ENCODE results near the gene SPATA31C1. TPM values are rescaled to one million over a fixed set of nuclear protein-coding genes. Genes with fewer than 3 reads are reported as not detected.

SPATA31C1 gene
- total and polyA plus RNA-seq, 2 of the 8 experiments (the other 6 are each of a cell fraction or from before 2014, with no cell fraction given), result 0.15 TPM; not detected in 1

GRCh38 chr9:87880116-87880515, 37.6 kb upstream of the SPATA31C1 start:
- Histone ChIP-seq H3K79me1 (ENCODE audit: low read depth, low read length) (no peaks in the 10 kb centered on the region), H3K4me1 (replicated peaks in 1 of 4; ENCODE audit: control insufficient read depth in 3 of 4, insufficient read depth in 4 of 4, low read length in 3 of 4) (peaks cover 0 to 15% (median 1%) of the 10 kb centered on the region in 4 experiments; a peak in 5 of 7 replicates), H2BK5ac (ENCODE audit: low read depth, low read length) (no peak overlapping the region), H3K9me3 (ENCODE audit: insufficient read depth in 2 of 2, low read depth in 1 of 2, low read length in 1 of 2) (no peaks in the 10 kb centered on the region; a peak in 1 of 4 replicates), H2AK5ac (ENCODE audit: low read depth, low read length) (no peak overlapping the region), H4K5ac (ENCODE audit: insufficient read length, low read depth, low read length) (no peak overlapping the region), H2BK120ac (replicated peaks; ENCODE audit: low read depth, low read length) (no peak overlapping the region), H3K79me2 (ENCODE audit: control insufficient read depth in 1 of 2, insufficient read depth in 2 of 2, low read length in 2 of 2) (no peaks in the 10 kb centered on the region), H4K91ac (replicated peaks; ENCODE audit: insufficient read length, low read length) (no peak overlapping the region), H3K23ac (ENCODE audit: insufficient read length) (no peak overlapping the region), H2AFZ (ENCODE audit: low read length) (no peak overlapping the region), H2BK15ac (ENCODE audit: low read length) (no peak overlapping the region), H2BK20ac (ENCODE audit: low read length) (no peak overlapping the region), H2BK12ac (ENCODE audit: low read depth, low read length) (no peak overlapping the region), H3K4ac (replicated peaks; ENCODE audit: insufficient read length, low read depth, low read length) (no peak overlapping the region), H3K9ac (replicated peaks in 1 of 4; ENCODE audit: extremely low read depth in 1 of 4, low read depth in 3 of 4, low read length in 3 of 4) (no peak overlapping the region), H4K20me1 (replicated peaks in 1 of 2; ENCODE audit: control insufficient read depth in 1 of 2, insufficient read depth in 2 of 2, low read length in 2 of 2) (no peaks in the 10 kb centered on the region), H3K14ac (ENCODE audit: insufficient read length) (no peak overlapping the region), H3K56ac (replicated peaks; ENCODE audit: insufficient read length, low read depth, low read length) (no peak overlapping the region), H3K18ac (ENCODE audit: extremely low read depth, low read length) (no peak overlapping the region), H3K4me3 (ENCODE audit: extremely low read depth in 1 of 4, insufficient read depth in 2 of 4, low read depth in 3 of 4, low read length in 4 of 4) (no peak overlapping the region), H4K8ac (ENCODE audit: extremely low read depth, insufficient read depth, low read length) (no peak overlapping the region), H3K23me2 (ENCODE audit: low read depth, low read length) (no peaks in the 10 kb centered on the region), H3K27me3 (replicated peaks in 1 of 4; ENCODE audit: control insufficient read depth in 3 of 4, extremely low read depth in 1 of 4, insufficient read depth in 3 of 4, low read length in 3 of 4) (no peaks in the 10 kb centered on the region; a peak in 1 of 7 replicates), H3K4me2 (ENCODE audit: insufficient read depth in 1 of 2, low read depth in 2 of 2, low read length in 2 of 2) (no peak overlapping the region), H3K27ac (ENCODE audit: low read depth, low read length) (no peak overlapping the region), H3K36me3 (ENCODE audit: control insufficient read depth in 2 of 4, insufficient read depth in 4 of 4, low read length in 3 of 4) (no peaks in the 10 kb centered on the region)
- no peak for DNase-seq (ENCODE audit: low read depth in 1 of 2, low spot score in 2 of 2)
- ChIA-PET CTCF (ENCODE audit: partially characterized antibody) (no interaction called here), POLR2A (ENCODE audit: partially characterized antibody) (no interaction called here)
- no peak for FAIRE-seq
- no peak for TF ChIP-seq RAD21 (IDR thresholded peaks at IDR 0.05 in 1 of 2, conservative IDR thresholded peaks at IDR 0.05 in 1 of 2; ENCODE audit: low read depth in 2 of 2, low read length in 2 of 2)
- no peak for TF ChIP-seq ZNF274 (IDR thresholded peaks at IDR 0.05; ENCODE audit: borderline replicate concordance, extremely low read depth, low read length)
- TF ChIP-seq SIX5 (IDR thresholded peaks at IDR 0.05; ENCODE audit: low read depth, low read length), result no peak
- TF ChIP-seq GTF2F1 (IDR thresholded peaks at IDR 0.05; ENCODE audit: borderline replicate concordance, low read depth, low read length), result no peak
- no peak for TF ChIP-seq MAFK (IDR thresholded peaks at IDR 0.05; ENCODE audit: low read depth, low read length)
- no peak for TF ChIP-seq NRF1 (IDR thresholded peaks at IDR 0.05; ENCODE audit: low read depth, low read length)
- TF ChIP-seq CHD1 (IDR thresholded peaks at IDR 0.05; ENCODE audit: low read depth, low read length), result no peak
- no peak for TF ChIP-seq JUN (IDR thresholded peaks at IDR 0.05; ENCODE audit: low read depth, low read length)
- WGBS, 2 experiments (ENCODE audit: extremely low coverage in 1 of 2, insufficient coverage in 1 of 2, insufficient read length in 1 of 2, insufficient replicate concordance in 2 of 2, low coverage in 1 of 2, low lambda C conversion rate in 2 of 2, missing lambda C conversion rate in 1 of 2), result 84% methylated on average over 8 of the region's 8 CpGs; no CpG with 5 or more reads in 1 of the 2 experiments
